Panc1 (cell line): Measurements from ENCODE around the gene FMN2. TPM values are rescaled to one million over a fixed set of nuclear protein-coding genes. Genes with fewer than 3 reads are reported as not detected.

ENCODE experiments used
- ATAC-seq: fragments of 200-7000 bp; cut with Tn5 transposase; 2 replicates; pipeline ENCODE4 v1.9.1; 2020; ENCODE audit warnings: mild to moderate bottlenecking, moderate library complexity
- BruUV-seq: library from RNA; stranded (reverse); fragments of 400-500 nt; replicated peaks from 2 replicates; lab custom pipeline; 2021; lab: Mats Ljungman, UMichigan
- CTCF ChIA-PET: fragments of 300-600 bp; sonication (Branson Sonifier 250); formaldehyde crosslinking; loops from one replicate; lab custom pipeline; 2022; ENCODE audit warnings: antibody characterized with exemption; lab: Charles Lee
- POLR2A ChIA-PET: fragments of 300-600 bp; sonication (Branson Sonifier 250); formaldehyde crosslinking; loops from one replicate; lab custom pipeline; 2022; ENCODE audit warnings: antibody characterized with exemption; lab: Charles Lee
- DNase-seq: peaks from one replicate; pipeline ENCODE4 v3.0.0-alpha.2; 2010; ENCODE audit warnings: low read depth, low spot score
- H3K27ac ChIP-seq: 2 replicates; pipeline ENCODE4 v1.5.1; 2011; ENCODE audit warnings: mild to moderate bottlenecking, low read length, inconsistent platforms
- H3K27me3 ChIP-seq: fragments of 200-500 bp; sonication (Bioruptor generic); 2 replicates; pipeline ENCODE4 v1.6.0; 2014; ENCODE audit warnings: low read length, inconsistent platforms; ENCODE audit not compliant: control insufficient read depth, insufficient read depth
- H3K36me3 ChIP-seq: fragments of 200-500 bp; sonication (Bioruptor generic); 2 replicates; pipeline ENCODE4 v1.5.1; 2014; ENCODE audit warnings: inconsistent platforms, mild to moderate bottlenecking, low read length, moderate library complexity; ENCODE audit not compliant: control insufficient read depth, insufficient read depth
- H3K4me1 ChIP-seq: 2 replicates; pipeline ENCODE4 v1.5.1; 2011; ENCODE audit warnings: inconsistent platforms, mild to moderate bottlenecking, low read length, moderate library complexity; ENCODE audit not compliant: control insufficient read depth, insufficient read depth
- H3K4me3 ChIP-seq, 2 experiments: 2 replicates each; pipeline ENCODE4 v1.5.1; 2011 to 2012; ENCODE audit warnings: low read depth in 2 of 2, low read length in 2 of 2, mild to moderate bottlenecking in 2 of 2, inconsistent platforms in 1 of 2, moderate library complexity in 1 of 2
- H3K9me3 ChIP-seq: fragments of 200-500 bp; sonication (Bioruptor generic); 2 replicates; pipeline ENCODE4 v1.5.1; 2014; ENCODE audit warnings: low read depth, mild to moderate bottlenecking, inconsistent platforms, low read length, moderate library complexity; ENCODE audit not compliant: control insufficient read depth, insufficient read depth
- CTCF ChIP-seq: fragments of 450-650 bp; IDR thresholded peaks from 2 replicates; pipeline ENCODE4 v1.5.1; 2017; ENCODE audit warnings: mild to moderate bottlenecking
- POLR2AphosphoS5 ChIP-seq: IDR thresholded peaks from 2 replicates; pipeline ENCODE4 v1.6.1; 2012; ENCODE audit warnings: mild to moderate bottlenecking, low read depth, low read length, moderate library complexity
- REST ChIP-seq, 2 experiments: IDR thresholded peaks; 2 replicates each; pipeline ENCODE4 v1.6.1; 2011 to 2012; ENCODE audit warnings: low read depth in 2 of 2, control low read depth in 1 of 2, low read length in 1 of 2, mild to moderate bottlenecking in 1 of 2, moderate library complexity in 1 of 2; ENCODE audit not compliant: insufficient read depth in 1 of 2
- SIN3A ChIP-seq: IDR thresholded peaks from 2 replicates; pipeline ENCODE4 v1.6.1; 2012; ENCODE audit warnings: low read depth, mild to moderate bottlenecking, low read length, moderate library complexity, borderline replicate concordance; ENCODE audit not compliant: insufficient read depth
- TCF7L2 ChIP-seq: IDR thresholded peaks from 2 replicates; pipeline ENCODE4 v1.6.1; 2011; ENCODE audit warnings: mild to moderate bottlenecking, low read depth, low read length, inconsistent platforms
- in situ Hi-C: cut with HindIII; loops from 2 replicates; pipeline ENCODE4 v1.10.0; 2016; ENCODE audit warnings: low sequenced_read_pairs, low pct_unique_long_range_greater_than_20kb
- intact Hi-C: fragments of 100-400 bp; cut with micrococcal nuclease; formaldehyde crosslinking; loops from one replicate; pipeline ENCODE4 v1.10.0; 2022; ENCODE audit not compliant: unreplicated experiment
- total RNA-seq: library from RNA; stranded (reverse); gene quantifications from one replicate; pipeline ENCODE4 v1.2.1, GENCODE V29; 2021; ENCODE audit not compliant: unreplicated experiment

Gene FMN2
- total RNA-seq, 1 experiment from 2014 or later: 1.9 TPM

GRCh38 chr1:240244968-240245628 is 153.4 kb downstream of the FMN2 start:
- H3K4me3 ChIP-seq: no peak overlapping the region
- ChIA-PET CTCF (no interaction called here), POLR2A (no interaction called here)
- H3K27me3 ChIP-seq: no peaks in the 10 kb centered on the region
- in situ Hi-C loops (no loop called here), intact Hi-C loops (no loop called here)
- no peaks in the 10 kb centered on the region for H3K9me3 ChIP-seq
- TF ChIP-seq REST (IDR thresholded peaks at IDR 0.05; ENCODE audit: insufficient read depth in 1 of 2, low read depth in 2 of 2, low read length in 1 of 2) (no peak), CTCF (no peak), SIN3A (no peak)
- no peaks in the 10 kb centered on the region for H3K36me3 ChIP-seq
- ATAC-seq: no peak
- H3K27ac ChIP-seq: no peak overlapping the region
- DNase-seq: no peak
- no peaks in the 10 kb centered on the region for H3K4me1 ChIP-seq
- BruUV-seq: no TSS peak

GRCh38 chr1:240245629-240246020 is 153.9 kb downstream of the FMN2 start:
- in situ Hi-C loops (no loop called here), intact Hi-C loops (no loop called here)
- ChIA-PET CTCF (no interaction called here), POLR2A (no interaction called here)
- Histone ChIP-seq H3K4me3 (no peak overlapping the region), H3K27me3 (no peaks in the 10 kb centered on the region), H3K36me3 (no peaks in the 10 kb centered on the region), H3K4me1 (no peaks in the 10 kb centered on the region), H3K27ac (no peak overlapping the region), H3K9me3 (no peaks in the 10 kb centered on the region)
- no peak for ATAC-seq
- BruUV-seq: no TSS peak
- TF ChIP-seq TCF7L2: no peak
- no peak for DNase-seq

GRCh38 chr1:240247899-240248298 is 156.2 kb downstream of the FMN2 start:
- H3K4me3 ChIP-seq: no peak overlapping the region
- ATAC-seq (no peak), DNase-seq (no peak)
- BruUV-seq: no TSS peak
- intact Hi-C loops (no loop called here), in situ Hi-C loops (no loop called here)
- CTCF ChIA-PET: no interaction called here
- H3K9me3 ChIP-seq: no peaks in the 10 kb centered on the region
- TF ChIP-seq TCF7L2 (no peak), SIN3A (no peak), POLR2AphosphoS5 (no peak), REST (IDR thresholded peaks at IDR 0.05; ENCODE audit: insufficient read depth in 1 of 2, low read depth in 2 of 2, low read length in 1 of 2) (no peak), CTCF (no peak)
- H3K4me1 ChIP-seq: no peaks in the 10 kb centered on the region
- POLR2A ChIA-PET: no interaction called here
- H3K27me3 ChIP-seq: no peaks in the 10 kb centered on the region
- no peak overlapping the region for H3K27ac ChIP-seq
- H3K36me3 ChIP-seq: no peaks in the 10 kb centered on the region
